ENCODE results near the gene RTRAF. TPM values are rescaled to one million over a fixed set of nuclear protein-coding genes. Genes with fewer than 3 reads are reported as not detected.

Gene RTRAF
- total and polyA plus RNA-seq, 2 donors (not counting 3 experiments of a cell fraction or from before 2014, with no cell fraction given) = 64.0 to 237 TPM

DNA sequence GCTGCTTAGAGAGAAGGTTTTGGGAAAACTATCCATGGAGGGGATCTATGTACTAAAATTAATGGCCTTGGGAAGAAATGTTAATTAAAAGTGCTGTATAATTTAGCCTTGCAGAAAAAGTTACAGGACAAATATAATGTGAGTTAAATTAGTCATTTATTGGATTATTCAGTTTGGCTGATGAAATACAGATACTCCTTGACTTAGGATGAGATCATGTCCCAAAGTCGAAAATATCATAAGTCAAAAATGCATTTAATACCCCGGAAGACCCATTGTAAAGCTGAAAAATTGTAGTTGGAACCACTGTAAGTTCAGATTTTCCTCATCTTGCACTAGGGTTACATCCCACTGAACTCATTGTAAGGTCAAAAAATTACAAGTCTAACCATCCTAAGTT lies 9.7 kb downstream of the RTRAF start:
- H2AFZ ChIP-seq (ENCODE audit: low read depth, low read length) = no peak overlapping the region
- no peak for TF ChIP-seq MAX (IDR thresholded peaks at IDR 0.05; ENCODE audit: insufficient read depth, insufficient read length)
- no peak for TF ChIP-seq EZH2 (IDR thresholded peaks at IDR 0.05; ENCODE audit: borderline replicate concordance, low read depth, low read length, severe bottlenecking)
- no peak for TF ChIP-seq GATA2 (IDR thresholded peaks at IDR 0.05; ENCODE audit: insufficient read depth, insufficient read length, low read depth, low read length)
- no peak for TF ChIP-seq POLR2AphosphoS5 (IDR thresholded peaks at IDR 0.05; ENCODE audit: insufficient read depth, low read depth, low read length)
- TF ChIP-seq FOS (IDR thresholded peaks at IDR 0.05; ENCODE audit: borderline replicate concordance, insufficient read depth, low read length) = no peak
- TF ChIP-seq MYC (IDR thresholded peaks at IDR 0.05; ENCODE audit: low read depth, low read length) = no peak
- TF ChIP-seq POLR2A (IDR thresholded peaks at IDR 0.05; ENCODE audit: low read depth, low read length) = no peak
- TF ChIP-seq CTCF (IDR thresholded peaks at IDR 0.05; ENCODE audit: extremely low read depth in 1 of 2, insufficient read depth in 1 of 2, low read depth in 1 of 2, low read length in 2 of 2) = no peak
- no peak for TF ChIP-seq JUN (IDR thresholded peaks at IDR 0.05; ENCODE audit: borderline replicate concordance, insufficient read depth, insufficient read length, low read depth)
- DNase-seq (ENCODE audit: low read depth, low spot score) = no peak
- ChIA-PET CTCF (interaction anchor here (1.7 to 1.8 kb wide), 2 partner anchors 48 to 72 kb away, joined by 4 to 6 read pairs; no protein-coding TSS in a partner anchor), POLR2A (no interaction called here)
- no peaks in the 10 kb centered on the region for H3K9me1 ChIP-seq (replicated peaks; ENCODE audit: control insufficient read depth, extremely low read depth, insufficient read depth, low read length)
- H3K27ac ChIP-seq (ENCODE audit: insufficient read depth, low read depth, low read length) = no peak overlapping the region
- FAIRE-seq = no peak
- intact Hi-C loops (cut with micrococcal nuclease) (loop anchor here (5.0 kb wide), 1 partner anchor 273 kb away; no protein-coding TSS in a partner anchor), dilution Hi-C loops (cut with MboI; ENCODE audit: extremely low pct_ligation_motif_present, low sequenced_read_pairs) (no loop called here)
- peaks cover 14% of the 10 kb centered on the region for H3K79me2 ChIP-seq (ENCODE audit: control insufficient read depth, insufficient read depth, low read length)
- no peaks in the 10 kb centered on the region for H4K20me1 ChIP-seq (replicated peaks; ENCODE audit: control insufficient read depth, extremely low read depth, insufficient read depth, low read length)
- no TSS peak for BruUV-seq (replicated peaks)
- no peak overlapping the region for H3K9ac ChIP-seq (replicated peaks; ENCODE audit: extremely low read depth, insufficient read depth, low read length)
- peaks cover 14 to 28% of the 10 kb centered on the region in 2 experiments for H3K36me3 ChIP-seq (ENCODE audit: control insufficient read depth in 2 of 2, extremely low read depth in 1 of 2, insufficient read depth in 2 of 2, low read length in 2 of 2)
- H3K4me1 ChIP-seq (ENCODE audit: control insufficient read depth, extremely low read depth, insufficient read depth, low read length) = peaks cover 17% of the 10 kb centered on the region
- no peaks in the 10 kb centered on the region for H3K9me3 ChIP-seq (replicated peaks; ENCODE audit: control insufficient read depth, insufficient read depth, low read length)
- H3K4me2 ChIP-seq (ENCODE audit: insufficient read depth, low read length) = no peak overlapping the region
- no peaks in the 10 kb centered on the region for H3K27me3 ChIP-seq (ENCODE audit: control insufficient read depth in 2 of 2, insufficient read depth in 2 of 2, low read length in 2 of 2)
- H3K4me3 ChIP-seq (replicated peaks in 1 of 3; ENCODE audit: insufficient read depth in 1 of 3, low read depth in 1 of 3, low read length in 3 of 3) = no peak overlapping the region

Measured in endothelial cell of umbilical vein (primary cell).